ENCODE results near the gene UAP1L1. TPM values are rescaled to one million over a fixed set of nuclear protein-coding genes. Genes with fewer than 3 reads are reported as not detected.
"Not testable (repeated sequence)": the region's sequence is repeated elsewhere in the genome, so short reads cannot be mapped to it uniquely, and the experiment has no call there.

Gene UAP1L1
- total RNA-seq, 1 experiment from 2014 or later: 6.6 TPM

DNA sequence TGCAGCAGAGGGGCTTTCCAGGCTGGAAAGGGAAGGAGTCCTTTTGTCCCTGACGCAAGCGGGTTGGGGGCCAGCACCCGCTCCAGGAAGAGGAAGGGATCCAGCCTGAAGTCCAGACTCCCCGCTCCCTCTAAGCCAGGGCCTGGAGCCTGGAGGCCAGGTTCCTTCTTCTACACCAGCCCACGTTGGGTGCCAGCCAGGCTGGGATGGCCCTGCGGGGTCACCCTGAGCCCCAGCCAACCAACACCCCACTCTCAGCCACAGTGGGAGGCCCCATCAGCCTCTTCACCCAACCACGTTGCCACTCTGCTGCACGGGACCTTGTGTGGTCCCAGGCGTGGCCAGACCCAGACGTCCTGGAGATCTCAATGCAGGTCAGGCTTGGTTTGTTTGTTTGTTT is 44.5 kb upstream of the UAP1L1 start:
- peaks cover 30% of the 10 kb centered on the region for H3K27me3 Mint-ChIP-seq (ENCODE audit: low read depth)
- H3K9ac ChIP-seq (ENCODE audit: extremely low read depth, insufficient read length, low read length): no peak overlapping the region
- no peak overlapping the region for H3K23ac ChIP-seq (ENCODE audit: insufficient read length, low read depth, low read length)
- TF ChIP-seq, protein P1, sequence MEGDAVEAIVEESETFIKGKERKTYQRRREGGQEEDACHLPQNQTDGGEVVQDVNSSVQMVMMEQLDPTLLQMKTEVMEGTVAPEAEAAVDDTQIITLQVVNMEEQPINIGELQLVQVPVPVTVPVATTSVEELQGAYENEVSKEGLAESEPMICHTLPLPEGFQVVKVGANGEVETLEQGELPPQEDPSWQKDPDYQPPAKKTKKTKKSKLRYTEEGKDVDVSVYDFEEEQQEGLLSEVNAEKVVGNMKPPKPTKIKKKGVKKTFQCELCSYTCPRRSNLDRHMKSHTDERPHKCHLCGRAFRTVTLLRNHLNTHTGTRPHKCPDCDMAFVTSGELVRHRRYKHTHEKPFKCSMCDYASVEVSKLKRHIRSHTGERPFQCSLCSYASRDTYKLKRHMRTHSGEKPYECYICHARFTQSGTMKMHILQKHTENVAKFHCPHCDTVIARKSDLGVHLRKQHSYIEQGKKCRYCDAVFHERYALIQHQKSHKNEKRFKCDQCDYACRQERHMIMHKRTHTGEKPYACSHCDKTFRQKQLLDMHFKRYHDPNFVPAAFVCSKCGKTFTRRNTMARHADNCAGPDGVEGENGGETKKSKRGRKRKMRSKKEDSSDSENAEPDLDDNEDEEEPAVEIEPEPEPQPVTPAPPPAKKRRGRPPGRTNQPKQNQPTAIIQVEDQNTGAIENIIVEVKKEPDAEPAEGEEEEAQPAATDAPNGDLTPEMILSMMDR (conservative IDR thresholded peaks at IDR 0.05): no peak
- H4K5ac ChIP-seq (ENCODE audit: insufficient read length, low read depth, low read length): no peak overlapping the region
- H3K27ac ChIP-seq (ENCODE audit: insufficient read length, low read depth, low read length): no peak overlapping the region
- H3K4ac ChIP-seq (ENCODE audit: low read depth, low read length): no peak overlapping the region
- no peaks in the 10 kb centered on the region for H3K79me1 ChIP-seq (ENCODE audit: insufficient read depth, low read depth, low read length, poor library complexity, severe bottlenecking)
- peaks cover 0 to 4% of the 10 kb centered on the region in 2 experiments; a peak in 2 of 4 replicates for H3K4me1 Mint-ChIP-seq
- H3K23me2 ChIP-seq (ENCODE audit: insufficient read length, low read depth, low read length, poor library complexity, severe bottlenecking): peaks cover 3% of the 10 kb centered on the region
- no peak overlapping the region for H2BK20ac ChIP-seq (ENCODE audit: low read depth, low read length, poor library complexity, severe bottlenecking)
- no peaks in the 10 kb centered on the region for H3K9me3 Mint-ChIP-seq
- WGBS (ENCODE audit: extremely low coverage, insufficient read length, low lambda C conversion rate): no CpG with 5 or more reads among the region's 10 CpGs
- no peak overlapping the region for H2BK5ac ChIP-seq (ENCODE audit: insufficient read length, low read length)
- no peak overlapping the region for H2BK12ac ChIP-seq (ENCODE audit: insufficient read length, low read depth, low read length)
- no peak overlapping the region for H3T11ph ChIP-seq (ENCODE audit: low read length)
- no peak overlapping the region for H2AK5ac ChIP-seq (ENCODE audit: insufficient read length, low read length)
- H3K4me1 ChIP-seq (ENCODE audit: insufficient read depth, low read length): no peaks in the 10 kb centered on the region
- H4K20me1 ChIP-seq (ENCODE audit: control insufficient read depth, insufficient read depth, insufficient read length): peaks cover 2% of the 10 kb centered on the region
- H3K18ac ChIP-seq (ENCODE audit: insufficient read length, low read depth, low read length): no peak overlapping the region
- no peaks in the 10 kb centered on the region for H3K27me3 ChIP-seq (ENCODE audit: insufficient read depth, low read length)
- H2AFZ ChIP-seq (ENCODE audit: low read length): no peak overlapping the region
- DNase-seq: no peak
- no peak overlapping the region for H3K14ac ChIP-seq (ENCODE audit: insufficient read depth, low read length)
- H3K27ac Mint-ChIP-seq: no peak overlapping the region
- H4K91ac ChIP-seq (ENCODE audit: insufficient read length, low read depth, low read length): no peak overlapping the region
- H2BK120ac ChIP-seq (ENCODE audit: low read depth, low read length, poor library complexity, severe bottlenecking): no peak overlapping the region
- H3K36me3 Mint-ChIP-seq (ENCODE audit: insufficient read depth in 1 of 3, low read depth in 3 of 3): peaks cover 0 to 3% (median 0%) of the 10 kb centered on the region in 3 experiments; a peak in 1 of 7 replicates
- no peaks in the 10 kb centered on the region for H3K79me2 ChIP-seq (ENCODE audit: insufficient read depth, low read length)
- no peak overlapping the region for H3K4me2 ChIP-seq (ENCODE audit: insufficient read depth, insufficient read length, low read length)
- no peaks in the 10 kb centered on the region for H3K9me3 ChIP-seq (ENCODE audit: control insufficient read depth, low read depth, low read length)
- no peak overlapping the region for H3K4me3 Mint-ChIP-seq
- no peak overlapping the region for H4K8ac ChIP-seq (replicated peaks; ENCODE audit: insufficient read length, low read depth, low read length)
- H2BK15ac ChIP-seq (ENCODE audit: low read depth, low read length): no peak overlapping the region
- no peak overlapping the region for H3K56ac ChIP-seq (ENCODE audit: insufficient read length, low read depth, low read length)

DNA sequence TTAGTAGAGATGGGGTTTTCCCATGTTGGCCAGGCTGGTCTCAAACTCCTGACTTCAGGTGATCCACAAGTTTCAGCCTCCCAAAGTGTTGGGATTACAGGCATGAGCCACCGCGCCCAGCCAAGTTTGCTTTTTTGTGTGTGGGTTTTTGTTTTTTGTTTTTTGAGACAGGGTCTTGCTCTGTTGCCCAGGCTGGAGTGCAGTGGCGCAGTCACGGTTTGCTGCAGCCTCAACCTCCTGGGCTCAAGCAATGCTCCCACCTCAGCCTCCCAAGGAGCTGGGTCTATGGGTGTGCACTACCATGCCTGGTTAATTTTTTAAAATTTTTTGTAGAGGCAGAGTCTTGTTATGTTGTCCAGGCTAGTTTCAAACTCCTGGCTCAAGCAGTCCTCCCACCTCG is 43.8 kb upstream of the UAP1L1 start:
- H3K23ac ChIP-seq (ENCODE audit: insufficient read length, low read depth, low read length); H3K27ac ChIP-seq (ENCODE audit: insufficient read length, low read depth, low read length); H4K8ac ChIP-seq (replicated peaks; ENCODE audit: insufficient read length, low read depth, low read length); H4K20me1 ChIP-seq (ENCODE audit: control insufficient read depth, insufficient read depth, insufficient read length); H3K36me3 Mint-ChIP-seq (ENCODE audit: insufficient read depth in 1 of 3, low read depth in 3 of 3); H3K9me3 ChIP-seq (ENCODE audit: control insufficient read depth, low read depth, low read length); H2AK5ac ChIP-seq (ENCODE audit: insufficient read length, low read length); H2BK20ac ChIP-seq (ENCODE audit: low read depth, low read length, poor library complexity, severe bottlenecking); H3K4me3 Mint-ChIP-seq; H3K14ac ChIP-seq (ENCODE audit: insufficient read depth, low read length); H2BK120ac ChIP-seq (ENCODE audit: low read depth, low read length, poor library complexity, severe bottlenecking); H3K79me1 ChIP-seq (ENCODE audit: insufficient read depth, low read depth, low read length, poor library complexity, severe bottlenecking); H3K56ac ChIP-seq (ENCODE audit: insufficient read length, low read depth, low read length); H3K4me1 ChIP-seq (ENCODE audit: insufficient read depth, low read length); H3K27me3 ChIP-seq (ENCODE audit: insufficient read depth, low read length); DNase-seq; H2AFZ ChIP-seq (ENCODE audit: low read length); H2BK15ac ChIP-seq (ENCODE audit: low read depth, low read length); H3K23me2 ChIP-seq (ENCODE audit: insufficient read length, low read depth, low read length, poor library complexity, severe bottlenecking); H3K4me2 ChIP-seq (ENCODE audit: insufficient read depth, insufficient read length, low read length); H3K9me3 Mint-ChIP-seq; H4K5ac ChIP-seq (ENCODE audit: insufficient read length, low read depth, low read length); H2BK12ac ChIP-seq (ENCODE audit: insufficient read length, low read depth, low read length); H3K27ac Mint-ChIP-seq; H4K91ac ChIP-seq (ENCODE audit: insufficient read length, low read depth, low read length); H3K4ac ChIP-seq (ENCODE audit: low read depth, low read length); H3K9ac ChIP-seq (ENCODE audit: extremely low read depth, insufficient read length, low read length); H3K4me1 Mint-ChIP-seq; H3K18ac ChIP-seq (ENCODE audit: insufficient read length, low read depth, low read length); H3T11ph ChIP-seq (ENCODE audit: low read length); H2BK5ac ChIP-seq (ENCODE audit: insufficient read length, low read length); H3K79me2 ChIP-seq (ENCODE audit: insufficient read depth, low read length): not testable (repeated sequence)
- H3K27me3 Mint-ChIP-seq (ENCODE audit: low read depth): peaks cover 30% of the 10 kb centered on the region
- WGBS (ENCODE audit: extremely low coverage, insufficient read length, low lambda C conversion rate): no CpG with 5 or more reads among the region's 5 CpGs

All from H9 (cell line).